B cell (primary cell): ENCODE results near the gene SIPA1L3. TPM values are rescaled to one million over a fixed set of nuclear protein-coding genes. Genes with fewer than 3 reads are reported as not detected.

Experiments used
- ATAC-seq: fragments of 200-7000 bp; cut with Tn5 transposase; one replicate; pipeline ENCODE4 v1.10.0; 2021; ENCODE audit warnings: low read depth, mild to moderate bottlenecking, moderate number of reproducible peaks, moderate library complexity
- CTCF ChIA-PET: fragments of 350-600 bp; sonication (Branson Sonifier 250); formaldehyde crosslinking; loops from one replicate; lab custom pipeline; 2021; ENCODE audit warnings: antibody characterized with exemption, inconsistent platforms; lab: Charles Lee
- POLR2A ChIA-PET: fragments of 350-600 bp; sonication (Branson Sonifier 250); formaldehyde crosslinking; loops from one replicate; lab custom pipeline; 2021; ENCODE audit warnings: antibody characterized with exemption; lab: Charles Lee
- DNase-seq: peaks from one replicate; pipeline ENCODE4 v3.0.0; 2013
- H2AFZ ChIP-seq: 2 replicates; pipeline ENCODE4 v1.6.1; 2012; ENCODE audit warnings: mild to moderate bottlenecking, low read depth, low read length; ENCODE audit not compliant: insufficient read depth, poor library complexity, severe bottlenecking
- H3K27ac ChIP-seq, 2 donors: 1 replicate in 1 of 2; 2 replicates in 1 of 2; pipeline ENCODE4 v1.5.1; 2012 to 2013; ENCODE audit warnings: low read length in 2 of 2, mild to moderate bottlenecking in 2 of 2, moderate library complexity in 1 of 2
- H3K27me3 ChIP-seq, 4 experiments: fragments of 200-600 bp in 1 of 4; sonication (generic) in 1 of 4; replicated peaks in 1 of 4; 1 replicate in 2 of 4; 2 replicates in 2 of 4; pipeline versions ENCODE4 v1.6.1 to v1.7.0; 2013 to 2016; ENCODE audit warnings: low read length in 3 of 4, mild to moderate bottlenecking in 2 of 4, mixed read lengths in 1 of 4, moderate library complexity in 1 of 4; ENCODE audit not compliant: insufficient read depth in 4 of 4, control insufficient read depth in 3 of 4; ENCODE audit errors: control extremely low read depth in 1 of 4
- H3K36me3 ChIP-seq, 2 experiments: replicated peaks in 1 of 2; 1 replicate in 1 of 2; 2 replicates in 1 of 2; pipeline versions ENCODE4 v1.6.1 to v1.7.1; 2013; ENCODE audit warnings: low read length in 1 of 2; ENCODE audit not compliant: insufficient read depth in 2 of 2, control insufficient read depth in 1 of 2; ENCODE audit errors: control extremely low read depth in 1 of 2, extremely low read depth in 1 of 2
- H3K4me1 ChIP-seq, 2 donors: fragments of 200-600 bp in 1 of 2; sonication (generic) in 1 of 2; 1 replicate in 1 of 2; 2 replicates in 1 of 2; pipeline versions ENCODE4 v1.5.1 to v1.6.1; 2013 to 2017; ENCODE audit warnings: low read length in 2 of 2; ENCODE audit not compliant: control insufficient read depth in 2 of 2, insufficient read depth in 2 of 2
- H3K4me2 ChIP-seq: replicated peaks from 2 replicates; pipeline ENCODE3; 2012; ENCODE audit warnings: mild to moderate bottlenecking, low read depth, low read length; ENCODE audit not compliant: poor library complexity, severe bottlenecking
- H3K4me3 ChIP-seq, 5 experiments: fragments of 200-600 bp in 1 of 5; sonication (generic) in 1 of 5; 1 replicate in 3 of 5; 2 replicates in 2 of 5; pipeline versions ENCODE4 v1.5.1 to v1.7.0; 2011 to 2016; ENCODE audit warnings: low read length in 4 of 5, mild to moderate bottlenecking in 4 of 5, low read depth in 2 of 5, control low read depth in 1 of 5, moderate library complexity in 1 of 5; ENCODE audit not compliant: insufficient read depth in 1 of 5; ENCODE audit errors: control extremely low read depth in 1 of 5, extremely low read depth in 1 of 5
- H3K79me2 ChIP-seq: fragments of 200-600 bp; sonication (generic); one replicate; pipeline ENCODE4 v1.6.0; 2016; ENCODE audit warnings: low read length; ENCODE audit not compliant: control insufficient read depth, insufficient read depth
- H3K9ac ChIP-seq: fragments of 200-600 bp; sonication (generic); 2 replicates; pipeline ENCODE4 v1.6.1; 2017; ENCODE audit warnings: mild to moderate bottlenecking, low read length, moderate library complexity
- H3K9me3 ChIP-seq, 3 donors: one replicate each; pipeline versions ENCODE4 v1.6.1 to v1.7.1; 2013; ENCODE audit warnings: low read length in 2 of 3; ENCODE audit not compliant: control insufficient read depth in 2 of 3, insufficient read depth in 1 of 3; ENCODE audit errors: control extremely low read depth in 1 of 3
- H4K20me1 ChIP-seq: 2 replicates; pipeline ENCODE4 v1.6.0; 2012; ENCODE audit warnings: mild to moderate bottlenecking, low read length; ENCODE audit not compliant: insufficient read depth, control insufficient read depth, poor library complexity, severe bottlenecking
- H3K27ac Mint-ChIP-seq: one replicate; pipeline ENCODE4 v1.8.0; 2021; ENCODE audit warnings: mixed read lengths
- H3K27me3 Mint-ChIP-seq: one replicate; pipeline ENCODE4 v1.8.0; 2021; ENCODE audit warnings: mixed read lengths
- H3K4me1 Mint-ChIP-seq: one replicate; pipeline ENCODE4 v1.8.0; 2021; ENCODE audit warnings: mixed read lengths
- H3K4me3 Mint-ChIP-seq: one replicate; pipeline ENCODE4 v1.8.0; 2021; ENCODE audit warnings: mixed read lengths
- H3K9me3 Mint-ChIP-seq: one replicate; pipeline ENCODE4 v1.8.0; 2022; ENCODE audit warnings: mixed read lengths; ENCODE audit not compliant: insufficient read depth
- CTCF ChIP-seq: fragments of 200-600 bp; IDR thresholded peaks from one replicate; pipeline ENCODE4 v1.8.0; 2022; ENCODE audit warnings: antibody characterized with exemption, mild to moderate bottlenecking
- EZH2 ChIP-seq: IDR thresholded peaks from 2 replicates; pipeline ENCODE4 v1.6.1; 2012; ENCODE audit warnings: borderline replicate concordance, low read depth, mild to moderate bottlenecking, moderate library complexity, low read length; ENCODE audit not compliant: insufficient read depth, poor library complexity, severe bottlenecking
- WGBS: methylation state at CpG from one replicate; pipeline ENCODE4 v1.1.5; 2013; ENCODE audit warnings: missing lambda C conversion rate; ENCODE audit not compliant: insufficient coverage; 5-methylcytosine and 5-hydroxymethylcytosine counted together
- intact Hi-C: fragments of 100-400 bp; cut with micrococcal nuclease; formaldehyde crosslinking; loops from one replicate; pipeline ENCODE4 v1.10.0; 2022
- polyA plus RNA-seq: library from polyadenylated mRNA; depleted of rRNA; stranded (reverse); fragments of >200 nt; gene quantifications from 2 replicates; pipeline ENCODE4 v1.2.3, GENCODE V29; 2012
- total RNA-seq, 2 donors: library from RNA; stranded (reverse); fragments of 120-200 nt in 1 of 2; gene quantifications; 1 replicate in 1 of 2; 2 replicates in 1 of 2; pipeline versions ENCODE4 v1.2.3 to v1.2.4, GENCODE V29; 2013 to 2022

Gene SIPA1L3
- total and polyA plus RNA-seq, 2 donors (not counting 1 experiment from before 2014, with no cell fraction given) = 48.3 to 295 TPM

- intact Hi-C loops = loop anchor here (1.0 to 5.0 kb wide), 3 partner anchors 11 to 83 kb away; no protein-coding TSS in a partner anchor
- POLR2A ChIA-PET = interaction anchor here (0.6 to 5.7 kb wide), 14 partner anchors 10 to 290 kb away, joined by 3 to 91 read pairs (median 4); partner anchors contain the start of genes CATSPERG, SIPA1L3 and WDR87
Measured at GRCh38 chr19:38045554-38046253, 138.7 kb downstream of the SIPA1L3 start.

More at GRCh38 chr19:38045554-38046253, 138.7 kb downstream of the SIPA1L3 start:
- ATAC-seq = no peak
- Histone ChIP-seq H3K9ac (no peak overlapping the region), H3K79me2 (peaks cover 73% of the 10 kb centered on the region), H4K20me1 (no peaks in the 10 kb centered on the region), H3K4me2 (peak overlapping the region; percentile 72), H3K27me3 (no peaks in the 10 kb centered on the region), H3K36me3 (peaks cover 0 to 9% of the 10 kb centered on the region in 2 experiments), H3K4me1 (peaks cover 62 to 78% of the 10 kb centered on the region in 2 donors), H3K9me3 (no peaks in the 10 kb centered on the region), H3K4me3 (peak overlapping the region in 1 of 5 experiments; percentile 7), H2AFZ (no peak overlapping the region), H3K27ac (peak overlapping the region; percentile 97)
- TF ChIP-seq CTCF = no peak
- no peak for TF ChIP-seq EZH2
- Mint-ChIP-seq H3K27ac (peak overlapping the region; percentile 96), H3K4me3 (peak overlapping the region; percentile 76), H3K27me3 (no peaks in the 10 kb centered on the region), H3K4me1 (peaks cover 77% of the 10 kb centered on the region), H3K9me3 (no peaks in the 10 kb centered on the region)
- CTCF ChIA-PET = interaction anchor here (0.6 to 11.3 kb wide), 14 partner anchors 12 to 148 kb away, joined by 3 to 186 read pairs (median 4); partner anchors contain the start of genes SIPA1L3 and WDR87
- 65% methylated on average over 14 of the region's 15 CpGs for WGBS
- no peak for DNase-seq
